ENCODE data around the gene MALRD1.

MALRD1 gene

GRCh38 chr10:19570991-19571390 is 522.4 kb downstream of the MALRD1 start:
- no peaks in the 10 kb centered on the region for H3K4me1 Mint-ChIP-seq
- ATAC-seq (no peak), DNase-seq (no peak)
- H3K9me3 Mint-ChIP-seq, result peaks cover 7 to 17% of the 10 kb centered on the region in 2 donors
- no peaks in the 10 kb centered on the region for H3K27me3 Mint-ChIP-seq
- no peak overlapping the region for H3K27ac Mint-ChIP-seq
- H3K4me3 Mint-ChIP-seq, result no peak overlapping the region

GRCh38 chr10:19572056-19572455 is 523.5 kb downstream of the MALRD1 start:
- Mint-ChIP-seq H3K9me3 (peaks cover 7 to 17% of the 10 kb centered on the region in 2 donors), H3K27ac (peak overlapping the region in 1 of 2 donors; percentile 10), H3K4me1 (no peaks in the 10 kb centered on the region), H3K4me3 (no peak overlapping the region), H3K27me3 (no peaks in the 10 kb centered on the region)
- DNase-seq (no peak), ATAC-seq (no peak)

- DNase-seq, result no peak
- H3K27me3 Mint-ChIP-seq, result no peaks in the 10 kb centered on the region
- peaks cover 13 to 23% of the 10 kb centered on the region in 2 donors for H3K9me3 Mint-ChIP-seq
- no peak for ATAC-seq
- H3K4me1 Mint-ChIP-seq, result no peaks in the 10 kb centered on the region
- no peak overlapping the region for H3K27ac Mint-ChIP-seq
- no peak overlapping the region for H3K4me3 Mint-ChIP-seq
Observed at GRCh38 chr10:19576576-19576975, 528.0 kb downstream of the MALRD1 start.

GRCh38 chr10:19577381-19577780 is 528.8 kb downstream of the MALRD1 start:
- H3K27ac Mint-ChIP-seq, result no peak overlapping the region
- no peaks in the 10 kb centered on the region for H3K4me1 Mint-ChIP-seq
- peaks cover 13 to 17% of the 10 kb centered on the region in 2 donors for H3K9me3 Mint-ChIP-seq
- H3K27me3 Mint-ChIP-seq, result no peaks in the 10 kb centered on the region
- ATAC-seq (no peak), DNase-seq (no peak)
- H3K4me3 Mint-ChIP-seq, result no peak overlapping the region

DNA sequence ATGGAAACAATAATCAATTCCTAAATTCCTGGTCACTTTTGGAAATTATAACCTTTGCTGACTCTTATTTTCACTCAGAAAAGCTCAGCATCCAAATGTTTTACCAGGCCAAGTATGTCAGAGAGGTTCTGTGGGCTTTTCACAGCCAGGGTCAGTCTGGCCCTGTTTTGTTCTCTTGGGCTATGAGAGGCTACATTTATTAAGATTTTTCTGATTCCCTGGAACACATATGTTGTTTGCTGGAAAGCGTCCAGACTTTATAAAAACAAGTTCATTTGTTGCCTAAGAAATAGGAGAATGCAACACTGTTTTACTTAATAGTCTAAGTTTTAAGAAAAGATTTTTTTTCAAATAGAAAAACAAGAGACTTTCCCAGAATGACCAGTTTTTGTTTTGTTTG is 529.2 kb downstream of the MALRD1 start:
- H3K27ac Mint-ChIP-seq, result no peak overlapping the region
- H3K9me3 Mint-ChIP-seq, result peaks cover 13 to 17% of the 10 kb centered on the region in 2 donors
- no peaks in the 10 kb centered on the region for H3K27me3 Mint-ChIP-seq
- H3K4me3 Mint-ChIP-seq, result no peak overlapping the region
- DNase-seq (no peak), ATAC-seq (no peak)
- no peaks in the 10 kb centered on the region for H3K4me1 Mint-ChIP-seq

- Mint-ChIP-seq H3K27me3 (no peaks in the 10 kb centered on the region), H3K9me3 (peaks cover 13 to 17% of the 10 kb centered on the region in 2 donors), H3K27ac (no peak overlapping the region), H3K4me3 (no peak overlapping the region), H3K4me1 (no peaks in the 10 kb centered on the region)
- ATAC-seq (no peak), DNase-seq (no peak)
Observed at GRCh38 chr10:19578571-19578970, 530.0 kb downstream of the MALRD1 start.

- Mint-ChIP-seq H3K27ac (no peak overlapping the region), H3K4me1 (no peaks in the 10 kb centered on the region), H3K4me3 (no peak overlapping the region), H3K9me3 (peaks cover 6 to 13% of the 10 kb centered on the region in 2 donors), H3K27me3 (no peaks in the 10 kb centered on the region)
- ATAC-seq, result no peak
- no peak for DNase-seq
Observed at GRCh38 chr10:19579761-19580545, 531.4 kb downstream of the MALRD1 start.

- Mint-ChIP-seq H3K27me3 (no peaks in the 10 kb centered on the region), H3K4me3 (no peak overlapping the region), H3K27ac (no peak overlapping the region), H3K9me3 (peaks cover 6 to 13% of the 10 kb centered on the region in 2 donors), H3K4me1 (no peaks in the 10 kb centered on the region)
- ATAC-seq (no peak), DNase-seq (no peak)
Observed at GRCh38 chr10:19580691-19581090, 532.1 kb downstream of the MALRD1 start.

GRCh38 chr10:19588608-19589007 is 540.0 kb downstream of the MALRD1 start:
- no peak for DNase-seq

DNA sequence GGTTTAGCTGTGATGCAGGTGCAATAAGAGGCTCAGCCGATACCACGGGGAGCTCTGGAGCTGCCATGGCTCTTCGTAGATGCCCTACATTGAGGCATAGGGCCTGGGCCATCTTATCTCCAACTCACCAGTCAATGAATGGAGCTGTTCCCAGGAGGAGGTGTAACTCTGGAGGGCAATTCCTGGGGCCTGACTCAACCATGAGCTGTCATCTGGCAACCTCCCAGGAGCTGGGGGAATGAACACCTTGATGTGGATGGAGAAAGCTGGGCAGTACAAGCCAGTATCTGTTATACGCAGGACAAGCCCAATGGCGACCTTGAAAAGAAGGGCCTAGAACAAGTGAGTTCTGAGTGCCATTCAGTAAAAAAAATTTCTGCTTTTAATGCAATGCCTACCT is 543.7 kb downstream of the MALRD1 start:
- no peak for ATAC-seq
- Mint-ChIP-seq H3K9me3 (peaks cover 2 to 4% of the 10 kb centered on the region in 2 donors), H3K27me3 (no peaks in the 10 kb centered on the region), H3K4me1 (no peaks in the 10 kb centered on the region), H3K27ac (no peak overlapping the region), H3K4me3 (no peak overlapping the region)
- no peak for DNase-seq

More at GRCh38 chr10:19588608-19589007, 540.0 kb downstream of the MALRD1 start:
- no peak for ATAC-seq
- no peak overlapping the region for H3K4me3 Mint-ChIP-seq
- no peak overlapping the region for H3K27ac Mint-ChIP-seq
- H3K9me3 Mint-ChIP-seq, result peaks cover 4 to 15% of the 10 kb centered on the region in 2 donors
- no peaks in the 10 kb centered on the region for H3K27me3 Mint-ChIP-seq
- no peaks in the 10 kb centered on the region for H3K4me1 Mint-ChIP-seq

DNA sequence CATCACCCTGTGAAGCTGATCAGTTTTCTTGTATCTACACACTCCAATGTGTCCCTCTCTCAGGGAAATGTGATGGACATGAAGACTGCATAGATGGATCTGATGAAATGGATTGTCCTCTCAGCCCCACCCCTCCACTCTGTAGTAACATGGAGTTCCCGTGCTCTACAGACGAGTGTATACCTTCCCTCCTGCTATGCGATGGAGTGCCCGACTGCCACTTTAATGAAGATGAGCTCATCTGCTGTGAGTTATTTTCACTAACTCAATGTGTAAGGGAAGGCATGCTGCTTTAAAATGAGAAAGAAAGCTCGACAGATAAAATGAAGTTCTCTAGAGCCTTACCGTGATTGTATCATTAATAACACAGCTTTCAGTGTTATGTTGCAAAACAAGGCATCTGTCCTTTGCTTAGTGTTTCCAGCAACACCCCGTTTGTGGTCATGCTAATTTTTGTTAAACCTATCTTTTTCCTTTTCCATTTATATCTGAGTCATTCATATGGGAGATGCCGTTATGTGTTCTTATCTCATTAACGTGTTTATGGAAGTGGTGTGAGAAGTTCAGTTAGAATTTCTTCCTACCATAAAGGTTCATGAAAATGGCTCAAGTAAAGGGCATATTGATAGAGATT is 546.7 kb downstream of the MALRD1 start:
- Mint-ChIP-seq H3K27ac (no peak overlapping the region), H3K4me1 (no peaks in the 10 kb centered on the region), H3K4me3 (no peak overlapping the region), H3K9me3 (peaks cover 5 to 7% of the 10 kb centered on the region in 2 donors), H3K27me3 (no peaks in the 10 kb centered on the region)
- ATAC-seq (no peak), DNase-seq (no peak)

DNA sequence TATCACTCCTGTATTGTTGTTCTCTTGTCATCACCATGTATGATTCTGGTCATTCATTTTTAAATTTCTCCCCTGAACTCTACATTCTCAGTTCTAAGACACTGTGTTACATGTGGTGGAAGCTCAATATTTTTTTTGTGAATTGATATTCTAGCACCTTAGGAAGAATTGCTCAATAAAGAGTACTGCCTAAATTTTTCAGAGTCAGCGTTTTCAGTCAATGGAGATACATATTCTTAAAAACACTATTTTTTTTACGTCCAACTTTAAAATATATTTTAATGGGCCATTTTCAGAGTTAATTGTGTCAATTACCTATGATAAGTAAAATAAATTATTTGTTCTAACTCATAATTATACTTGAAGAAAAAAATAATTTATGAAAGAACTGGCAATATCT is 557.2 kb downstream of the MALRD1 start:
- ATAC-seq, result no peak
- no peaks in the 10 kb centered on the region for H3K27me3 Mint-ChIP-seq
- DNase-seq, result no peak
- peaks cover 3 to 5% of the 10 kb centered on the region in 2 donors for H3K9me3 Mint-ChIP-seq
- no peak overlapping the region for H3K27ac Mint-ChIP-seq
- no peaks in the 10 kb centered on the region for H3K4me1 Mint-ChIP-seq
- no peak overlapping the region for H3K4me3 Mint-ChIP-seq

- no peak for ATAC-seq
- Mint-ChIP-seq H3K27me3 (no peaks in the 10 kb centered on the region), H3K4me3 (no peak overlapping the region), H3K27ac (no peak overlapping the region), H3K9me3 (peaks cover 5 to 16% of the 10 kb centered on the region in 2 donors), H3K4me1 (no peaks in the 10 kb centered on the region)
- DNase-seq, result no peak
Observed at GRCh38 chr10:19606968-19607367, 558.4 kb downstream of the MALRD1 start.

DNA sequence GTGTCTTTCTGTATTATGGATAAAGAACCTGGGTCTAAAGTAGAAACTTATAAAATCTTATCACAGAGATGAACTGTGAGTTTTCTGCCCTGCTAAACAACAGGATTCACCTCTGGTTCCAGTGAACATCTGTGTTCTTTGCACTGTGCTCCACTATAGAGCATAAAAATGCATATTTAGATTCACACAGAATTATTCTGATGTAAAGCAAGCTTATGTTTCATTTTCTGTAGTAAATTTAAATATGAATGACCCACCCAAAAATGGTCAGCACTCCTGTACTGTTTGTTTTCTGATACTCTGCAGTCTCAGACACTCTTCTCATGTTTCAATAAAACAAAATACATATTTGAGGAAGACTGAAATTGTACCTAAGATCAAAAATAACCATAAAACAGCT is 563.2 kb downstream of the MALRD1 start:
- no peak for DNase-seq
- H3K27me3 Mint-ChIP-seq, result no peaks in the 10 kb centered on the region
- no peak overlapping the region for H3K27ac Mint-ChIP-seq
- H3K4me3 Mint-ChIP-seq, result no peak overlapping the region
- no peak for ATAC-seq
- peaks cover 5 to 23% of the 10 kb centered on the region in 2 donors for H3K9me3 Mint-ChIP-seq
- no peaks in the 10 kb centered on the region for H3K4me1 Mint-ChIP-seq

DNA sequence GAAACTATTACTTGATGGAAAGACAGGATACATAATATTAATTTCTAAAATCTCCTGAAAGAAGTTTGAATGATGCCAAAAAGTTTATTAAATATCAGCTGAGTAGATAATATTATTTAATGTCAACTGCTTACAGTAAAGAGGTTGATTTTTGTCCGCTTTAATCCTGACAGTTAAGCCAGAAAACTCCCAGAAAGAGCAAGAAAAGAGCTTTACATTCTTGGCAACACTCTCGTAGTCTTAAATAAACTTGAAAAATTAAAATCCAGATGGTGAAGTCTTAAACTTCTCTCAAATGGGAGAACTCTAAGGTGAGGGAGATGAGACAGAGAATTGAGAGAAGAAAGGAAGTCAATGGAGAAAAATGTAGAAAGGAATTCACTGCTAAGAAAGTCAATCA is 568.4 kb downstream of the MALRD1 start:
- no peak overlapping the region for H3K4me3 Mint-ChIP-seq
- H3K27me3 Mint-ChIP-seq, result no peaks in the 10 kb centered on the region
- no peaks in the 10 kb centered on the region for H3K4me1 Mint-ChIP-seq
- ATAC-seq, result no peak
- H3K9me3 Mint-ChIP-seq, result peaks cover 4 to 8% of the 10 kb centered on the region in 2 donors
- no peak for DNase-seq
- no peak overlapping the region for H3K27ac Mint-ChIP-seq

DNA sequence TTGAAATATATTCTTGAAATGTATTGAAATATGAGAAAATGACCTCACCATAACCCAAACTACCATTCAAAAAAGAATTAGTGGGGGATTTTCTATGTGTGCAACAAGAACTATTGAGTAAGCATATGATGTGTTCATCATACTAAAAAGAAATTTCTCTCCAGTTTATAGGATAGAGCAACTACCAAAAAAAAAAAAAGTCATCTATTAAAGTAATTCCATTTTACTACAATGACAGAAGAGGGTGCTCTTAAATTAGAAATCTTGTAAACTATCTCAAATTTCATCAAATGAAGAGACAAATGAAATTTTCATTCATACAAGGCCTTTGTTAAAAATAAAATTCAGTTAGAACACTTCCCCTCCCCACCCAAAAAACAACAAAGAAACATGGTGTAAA is 572.2 kb downstream of the MALRD1 start:
- no peaks in the 10 kb centered on the region for H3K4me1 Mint-ChIP-seq
- DNase-seq (no peak), ATAC-seq (no peak)
- H3K9me3 Mint-ChIP-seq, result peaks cover 0 to 4% of the 10 kb centered on the region in 2 donors
- no peak overlapping the region for H3K4me3 Mint-ChIP-seq
- no peaks in the 10 kb centered on the region for H3K27me3 Mint-ChIP-seq
- H3K27ac Mint-ChIP-seq, result no peak overlapping the region

Measured in stimulated activated naive CD8-positive, alpha-beta T cell treated with anti-CD3 and anti-CD28 coated beads, Interleukin-15, amount 100 ng/mL, for 72 hours (primary cell).